Mesenchymal stem cell (in vitro differentiated cells and primary cell): ENCODE measurements around the gene SYNGR3.
"Not testable (repeated sequence)": the region's sequence is repeated elsewhere in the genome, so short reads cannot be mapped to it uniquely, and the experiment has no call there.

Experiments used
- DNase-seq: peaks from one replicate; pipeline ENCODE4 v3.0.0-alpha.2; 2013
- H2AFZ ChIP-seq: one replicate; pipeline ENCODE4 v1.6.1; 2013; ENCODE audit warnings: low read depth, mild to moderate bottlenecking, control low read depth, inconsistent platforms, low read length, moderate library complexity
- H2AK5ac ChIP-seq: 2 replicates; pipeline ENCODE4 v1.6.1; 2013; ENCODE audit warnings: low read length, moderate library complexity, mild to moderate bottlenecking, inconsistent platforms; ENCODE audit not compliant: severe bottlenecking
- H2BK120ac ChIP-seq: one replicate; pipeline ENCODE4 v1.6.1; 2013; ENCODE audit warnings: low read depth, mild to moderate bottlenecking, inconsistent platforms, low read length, moderate library complexity
- H2BK12ac ChIP-seq, 2 experiments: one replicate each; pipeline ENCODE4 v1.6.1; 2013; ENCODE audit warnings: inconsistent platforms in 2 of 2, low read length in 2 of 2, mild to moderate bottlenecking in 2 of 2, moderate library complexity in 2 of 2, control low read depth in 1 of 2
- H2BK15ac ChIP-seq: one replicate; pipeline ENCODE4 v1.6.1; 2013; ENCODE audit warnings: mild to moderate bottlenecking, low read depth, inconsistent platforms; ENCODE audit not compliant: poor library complexity, severe bottlenecking
- H2BK5ac ChIP-seq: 2 replicates; pipeline ENCODE4 v1.6.1; 2013; ENCODE audit warnings: low read depth, mild to moderate bottlenecking, low read length, control low read depth, inconsistent platforms; ENCODE audit not compliant: poor library complexity, severe bottlenecking
- H3K14ac ChIP-seq, 2 experiments: one replicate each; pipeline ENCODE4 v1.6.1; 2013; ENCODE audit warnings: inconsistent platforms in 2 of 2, low read length in 2 of 2, control low read depth in 1 of 2, mild to moderate bottlenecking in 1 of 2, moderate library complexity in 1 of 2
- H3K18ac ChIP-seq, 2 experiments: one replicate each; pipeline ENCODE4 v1.6.1; 2013; ENCODE audit warnings: inconsistent platforms in 2 of 2, low read length in 2 of 2, control low read depth in 1 of 2, low read depth in 1 of 2, mild to moderate bottlenecking in 1 of 2
- H3K23ac ChIP-seq, 2 experiments: one replicate each; pipeline ENCODE4 v1.6.1; 2013; ENCODE audit warnings: inconsistent platforms in 2 of 2, low read length in 2 of 2, mild to moderate bottlenecking in 2 of 2, moderate library complexity in 2 of 2, control low read depth in 1 of 2
- H3K27ac ChIP-seq: 2 replicates; pipeline ENCODE4 v1.5.1; 2013; ENCODE audit warnings: mild to moderate bottlenecking, moderate library complexity, low read length, control low read depth, inconsistent platforms; ENCODE audit not compliant: poor library complexity, severe bottlenecking
- H3K27me3 ChIP-seq, 2 experiments: 2 replicates each; pipeline versions ENCODE4 v1.6.1 to v1.7.0; 2013; ENCODE audit warnings: low read length in 2 of 2, mild to moderate bottlenecking in 2 of 2, moderate library complexity in 2 of 2, control low read depth in 1 of 2, inconsistent platforms in 1 of 2; ENCODE audit not compliant: control insufficient read depth in 1 of 2, insufficient read depth in 1 of 2
- H3K36me3 ChIP-seq, 2 experiments: 2 replicates each; pipeline versions ENCODE4 v1.6.1 to v1.7.0; 2013; ENCODE audit warnings: low read length in 2 of 2, control low read depth in 1 of 2, inconsistent platforms in 1 of 2, low read depth in 1 of 2, mild to moderate bottlenecking in 1 of 2; ENCODE audit not compliant: insufficient read depth in 2 of 2, control insufficient read depth in 1 of 2
- H3K4ac ChIP-seq, 2 experiments: one replicate each; pipeline ENCODE4 v1.6.1; 2013; ENCODE audit warnings: inconsistent platforms in 2 of 2, low read length in 2 of 2, mild to moderate bottlenecking in 2 of 2, moderate library complexity in 2 of 2, control low read depth in 1 of 2, low read depth in 1 of 2
- H3K4me1 ChIP-seq: 2 replicates; pipeline ENCODE4 v1.6.1; 2013; ENCODE audit warnings: low read depth, low read length, control low read depth; ENCODE audit not compliant: control insufficient read depth, insufficient read depth
- H3K4me2 ChIP-seq: 2 replicates; pipeline ENCODE4 v1.6.1; 2013; ENCODE audit warnings: low read length, mild to moderate bottlenecking, inconsistent platforms; ENCODE audit not compliant: poor library complexity, severe bottlenecking
- H3K4me3 ChIP-seq, 2 experiments: 2 replicates each; pipeline versions ENCODE4 v1.5.1 to v1.7.0; 2013; ENCODE audit warnings: low read length in 2 of 2, mild to moderate bottlenecking in 2 of 2, control low read depth in 1 of 2, low read depth in 1 of 2; ENCODE audit not compliant: insufficient read depth in 1 of 2
- H3K79me1 ChIP-seq: replicated peaks from 2 replicates; pipeline ENCODE4 v1.6.1; 2013; ENCODE audit warnings: mild to moderate bottlenecking, control low read depth, low read length, inconsistent platforms; ENCODE audit not compliant: poor library complexity, severe bottlenecking
- H3K9ac ChIP-seq: 2 replicates; pipeline ENCODE4 v1.7.0; 2013; ENCODE audit warnings: mild to moderate bottlenecking, low read length, moderate library complexity
- H3K9me3 ChIP-seq: 2 replicates; pipeline ENCODE4 v1.7.0; 2013; ENCODE audit warnings: mild to moderate bottlenecking, low read length; ENCODE audit not compliant: control insufficient read depth
- H4K8ac ChIP-seq: one replicate; pipeline ENCODE4 v1.6.1; 2013; ENCODE audit warnings: inconsistent platforms, mild to moderate bottlenecking, low read length, moderate library complexity
- H4K91ac ChIP-seq: one replicate; pipeline ENCODE4 v1.6.1; 2013; ENCODE audit warnings: mild to moderate bottlenecking, low read length, inconsistent platforms
- WGBS: methylation state at CpG from one replicate; pipeline ENCODE4 v1.1.7; 2013; ENCODE audit warnings: mixed read lengths; 5-methylcytosine and 5-hydroxymethylcytosine counted together

The SYNGR3 gene

GRCh38 chr16:1950047-1950446 lies 39.7 kb upstream of the SYNGR3 start:
- peaks cover 0 to 3% of the 10 kb centered on the region in 2 experiments for H3K27me3 ChIP-seq
- no peak overlapping the region for H3K4ac ChIP-seq
- no peak for DNase-seq
- peaks cover 7% of the 10 kb centered on the region for H3K4me1 ChIP-seq
- no peak overlapping the region for H2BK120ac ChIP-seq
- WGBS: 87% methylated on average over 7 of the region's 7 CpGs
- peak overlapping the region; percentile 36 for H2AFZ ChIP-seq
- no peak overlapping the region for H2AK5ac ChIP-seq
- H3K27ac ChIP-seq: no peak overlapping the region
- no peak overlapping the region for H2BK5ac ChIP-seq
- H3K4me3 ChIP-seq: no peak overlapping the region
- H3K18ac ChIP-seq: no peak overlapping the region
- H3K4me2 ChIP-seq: no peak overlapping the region
- no peak overlapping the region for H3K23ac ChIP-seq
- no peaks in the 10 kb centered on the region for H3K9me3 ChIP-seq
- H3K9ac ChIP-seq: no peak overlapping the region
- H2BK12ac ChIP-seq: no peak overlapping the region
- no peak overlapping the region for H4K8ac ChIP-seq
- H3K36me3 ChIP-seq: no peaks in the 10 kb centered on the region
- no peak overlapping the region for H2BK15ac ChIP-seq
- no peak overlapping the region for H4K91ac ChIP-seq
- H3K79me1 ChIP-seq: no peaks in the 10 kb centered on the region
- no peak overlapping the region for H3K14ac ChIP-seq

GRCh38 chr16:1950559-1950958 lies 39.2 kb upstream of the SYNGR3 start:
- Histone ChIP-seq H4K91ac (no peak overlapping the region), H3K36me3 (no peaks in the 10 kb centered on the region), H3K27me3 (peaks cover 0 to 3% of the 10 kb centered on the region in 2 experiments), H2BK120ac (no peak overlapping the region), H2BK15ac (no peak overlapping the region), H2BK5ac (no peak overlapping the region), H3K18ac (no peak overlapping the region), H3K4ac (no peak overlapping the region), H2AFZ (peak overlapping the region; percentile 36), H3K4me3 (no peak overlapping the region), H3K27ac (no peak overlapping the region), H2BK12ac (no peak overlapping the region), H3K9ac (no peak overlapping the region), H3K4me1 (peaks cover 7% of the 10 kb centered on the region), H4K8ac (no peak overlapping the region), H2AK5ac (no peak overlapping the region), H3K9me3 (no peaks in the 10 kb centered on the region), H3K4me2 (no peak overlapping the region), H3K23ac (no peak overlapping the region), H3K14ac (no peak overlapping the region), H3K79me1 (no peaks in the 10 kb centered on the region)
- DNase-seq: no peak
- WGBS: 88% methylated on average over 19 of the region's 19 CpGs

- no peak overlapping the region for H2BK12ac ChIP-seq
- H2BK5ac ChIP-seq: no peak overlapping the region
- no peak overlapping the region for H3K9ac ChIP-seq
- H3K23ac ChIP-seq: no peak overlapping the region
- no peak overlapping the region for H2AK5ac ChIP-seq
- H3K4ac ChIP-seq: no peak overlapping the region
- 93% methylated on average over 22 of the region's 22 CpGs for WGBS
- peak overlapping the region in 1 of 2 experiments; percentile 3 for H3K14ac ChIP-seq
- no peak overlapping the region for H4K8ac ChIP-seq
- no peak overlapping the region for H2BK120ac ChIP-seq
- H3K27me3 ChIP-seq: peaks cover 0 to 6% of the 10 kb centered on the region in 2 experiments
- H3K9me3 ChIP-seq: no peaks in the 10 kb centered on the region
- no peak overlapping the region for H3K27ac ChIP-seq
- no peak overlapping the region for H2BK15ac ChIP-seq
- no peak overlapping the region for H3K18ac ChIP-seq
- H3K4me3 ChIP-seq: no peak overlapping the region
- no peak for DNase-seq
- H3K79me1 ChIP-seq: no peaks in the 10 kb centered on the region
- H4K91ac ChIP-seq: no peak overlapping the region
- H2AFZ ChIP-seq: no peak overlapping the region
- peaks cover 10% of the 10 kb centered on the region for H3K4me1 ChIP-seq
- no peak overlapping the region for H3K4me2 ChIP-seq
- H3K36me3 ChIP-seq: no peaks in the 10 kb centered on the region
These were observed 36.0 kb upstream of the SYNGR3 start for GRCh38 chr16:1953734-1954133.

DNA sequence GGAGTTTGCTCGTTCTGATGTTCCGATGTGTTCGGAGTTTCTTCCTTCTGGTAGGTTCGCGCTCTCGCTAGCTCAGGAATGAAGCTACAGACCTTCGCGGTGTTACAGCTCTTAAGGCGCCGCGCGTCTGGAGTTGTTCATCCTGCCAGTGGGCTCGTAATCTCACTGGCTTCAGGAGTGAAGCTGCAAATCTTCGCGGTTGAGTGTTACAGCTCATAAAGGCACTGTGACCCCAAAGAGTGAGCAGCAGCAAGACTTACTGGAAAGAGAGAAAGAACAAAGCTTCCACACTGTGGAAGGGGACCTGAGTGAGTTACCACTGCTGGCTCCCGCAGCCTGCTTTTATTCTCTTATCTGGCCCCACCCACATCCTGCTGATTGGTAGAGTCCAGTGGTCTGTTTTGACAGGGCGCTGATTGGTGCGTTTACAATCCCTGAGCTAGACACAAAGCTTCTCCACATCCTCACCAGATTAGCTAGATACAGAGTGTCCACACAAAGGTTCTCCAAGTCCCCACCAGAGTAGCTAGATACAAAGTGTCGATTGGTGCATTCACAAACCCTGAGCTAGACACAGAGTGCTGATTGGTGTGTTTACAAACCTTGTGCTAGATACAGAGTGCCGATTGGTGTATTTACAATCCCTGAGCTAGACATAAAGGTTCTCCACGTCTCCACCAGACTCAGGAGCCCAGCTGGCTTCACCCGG lies 32.2 kb upstream of the SYNGR3 start:
- not testable (repeated sequence) for H2BK5ac ChIP-seq, H2BK12ac ChIP-seq, H3K14ac ChIP-seq, H3K9ac ChIP-seq, H2AFZ ChIP-seq, H2BK15ac ChIP-seq, H3K9me3 ChIP-seq, DNase-seq, H2AK5ac ChIP-seq, H3K18ac ChIP-seq, H3K27ac ChIP-seq, H3K4ac ChIP-seq, H3K23ac ChIP-seq, H4K91ac ChIP-seq, H3K4me3 ChIP-seq, H2BK120ac ChIP-seq, H3K27me3 ChIP-seq, H3K79me1 ChIP-seq, H4K8ac ChIP-seq, H3K4me2 ChIP-seq
- Histone ChIP-seq H3K36me3 (peaks cover 16 to 19% of the 10 kb centered on the region in 2 experiments), H3K4me1 (peaks cover 25% of the 10 kb centered on the region)
- 94% methylated on average over 19 of the region's 22 CpGs for WGBS
